Upper lobe of left lung (tissue), 6 donors: ENCODE measurements around the gene FER. TPM values are rescaled to one million over a fixed set of nuclear protein-coding genes. Genes with fewer than 3 reads are reported as not detected.
A peak's percentile ranks its signal among the peaks of the same experiment; 100 is the strongest.

Experiments used
- ATAC-seq, 2 donors: fragments of 200-7000 bp; cut with Tn5 transposase; one replicate each; pipeline ENCODE4 v1.9.1; 2022; ENCODE audit warnings: mild to moderate bottlenecking in 2 of 2, moderate library complexity in 2 of 2; ENCODE audit not compliant: low FRiP score in 2 of 2
- DNase-seq, 2 donors: peaks; one replicate each; pipeline ENCODE4 v3.0.0-alpha.2; 2019 to 2020
- H3K27ac ChIP-seq, 4 donors: fragments of 200-600 bp; sonication (generic); one replicate each; pipeline ENCODE4 v1.5.1; 2016 to 2019
- H3K27me3 ChIP-seq, 4 donors: fragments of 200-600 bp; sonication (generic); one replicate each; pipeline ENCODE4 v1.5.1; 2017 to 2019
- H3K36me3 ChIP-seq, 4 donors: fragments of 200-600 bp; sonication (generic); one replicate each; pipeline ENCODE4 v1.5.1; 2016 to 2019
- H3K4me1 ChIP-seq, 4 donors: fragments of 200-600 bp; sonication (generic); one replicate each; pipeline ENCODE4 v1.5.1; 2018 to 2019
- H3K4me3 ChIP-seq, 4 donors: fragments of 200-600 bp; sonication (generic); one replicate each; pipeline ENCODE4 v1.5.1; 2017 to 2019; ENCODE audit warnings: mild to moderate bottlenecking in 2 of 4, moderate library complexity in 1 of 4
- H3K9me3 ChIP-seq, 4 donors: fragments of 200-600 bp; sonication (generic); one replicate each; pipeline ENCODE4 v1.5.1; 2018 to 2019
- CTCF ChIP-seq, 6 experiments: fragments of 450-650 bp in 4 of 6; fragments of 200-600 bp in 2 of 6; sonication (generic) in 2 of 6; IDR thresholded peaks; one replicate each; pipeline ENCODE4 v1.5.1; 2016 to 2019; ENCODE audit warnings: antibody characterized with exemption in 6 of 6
- EP300 ChIP-seq, 4 donors: sonication (generic); formaldehyde crosslinking; IDR thresholded peaks; one replicate each; pipeline ENCODE4 v1.5.1; 2017; ENCODE audit warnings: antibody characterized with exemption in 4 of 4, control low read depth in 2 of 4
- POLR2A ChIP-seq, 4 donors: fragments of 450-650 bp; IDR thresholded peaks; one replicate each; pipeline ENCODE4 v1.5.1; 2016 to 2017; ENCODE audit warnings: antibody characterized with exemption in 4 of 4, mild to moderate bottlenecking in 2 of 4
- POLR2AphosphoS5 ChIP-seq, 2 donors: sonication (generic); formaldehyde crosslinking; IDR thresholded peaks; one replicate each; pipeline ENCODE4 v1.5.1; 2017; ENCODE audit warnings: antibody characterized with exemption in 2 of 2
- WGBS, 2 donors: methylation state at CpG; one replicate each; pipeline ENCODE4 v1.1.5; 2017 to 2018; 5-methylcytosine and 5-hydroxymethylcytosine counted together
- total RNA-seq, 6 donors: library from RNA; depleted of rRNA in 4 of 6; stranded (reverse); fragments of >200 nt in 4 of 6; gene quantifications; one replicate each; pipeline versions ENCODE4 v1.1.0 to v1.2.1, GENCODE V29; 2016 to 2021
- donor health status: DM: no; HTN: no; CAD: no; lungs with moderate emphysema.
- donor health status: DM: no; HTN: yes; CAD: no; lungs with severe emphysema.

Gene FER
- total RNA-seq, 6 donors from 2014 or later = 17.6 to 55.5 (median 27.9) TPM

GRCh38 chr5:108707141-108707540, 40.6 kb upstream of the FER start:
- H3K27ac ChIP-seq = no peak overlapping the region
- H3K4me1 ChIP-seq = no peaks in the 10 kb centered on the region
- H3K4me3 ChIP-seq = no peak overlapping the region
- no peak for TF ChIP-seq POLR2AphosphoS5 (IDR thresholded peaks at IDR 0.05)
- TF ChIP-seq CTCF (IDR thresholded peaks at IDR 0.05) = no peak
- TF ChIP-seq EP300 (IDR thresholded peaks at IDR 0.05) = no peak
- no peak for TF ChIP-seq POLR2A (IDR thresholded peaks at IDR 0.05)
- ATAC-seq (no peak), DNase-seq (no peak)
- no peaks in the 10 kb centered on the region for H3K36me3 ChIP-seq
- no peaks in the 10 kb centered on the region for H3K9me3 ChIP-seq
- no peaks in the 10 kb centered on the region for H3K27me3 ChIP-seq
- WGBS, 2 donors = 94% methylated on average over 8 of the region's 8 CpGs

- no peaks in the 10 kb centered on the region for H3K36me3 ChIP-seq
- no peak overlapping the region for H3K27ac ChIP-seq
- H3K9me3 ChIP-seq = no peaks in the 10 kb centered on the region
- H3K4me3 ChIP-seq = no peak overlapping the region
- no peak for ATAC-seq
- H3K27me3 ChIP-seq = no peaks in the 10 kb centered on the region
- 90 to 91% methylated on average over 3 of the region's 3 CpGs for WGBS, 2 donors
- no peak for DNase-seq
- no peaks in the 10 kb centered on the region for H3K4me1 ChIP-seq
- TF ChIP-seq EP300 (IDR thresholded peaks at IDR 0.05) = no peak
- no peak for TF ChIP-seq POLR2AphosphoS5 (IDR thresholded peaks at IDR 0.05)
- TF ChIP-seq CTCF (IDR thresholded peaks at IDR 0.05) = no peak
- TF ChIP-seq POLR2A (IDR thresholded peaks at IDR 0.05) = no peak
Measured at GRCh38 chr5:108711898-108712297, 35.8 kb upstream of the FER start.

GRCh38 chr5:108715408-108715807, 32.3 kb upstream of the FER start:
- no peaks in the 10 kb centered on the region for H3K4me1 ChIP-seq
- no peaks in the 10 kb centered on the region for H3K27me3 ChIP-seq
- no peak overlapping the region for H3K4me3 ChIP-seq
- no peak for ATAC-seq
- H3K36me3 ChIP-seq = no peaks in the 10 kb centered on the region
- 80 to 93% methylated on average over 3 of the region's 3 CpGs for WGBS, 2 donors
- no peak overlapping the region for H3K27ac ChIP-seq
- TF ChIP-seq POLR2A (IDR thresholded peaks at IDR 0.05) = no peak
- no peak for TF ChIP-seq POLR2AphosphoS5 (IDR thresholded peaks at IDR 0.05)
- no peak for TF ChIP-seq CTCF (IDR thresholded peaks at IDR 0.05)
- TF ChIP-seq EP300 (IDR thresholded peaks at IDR 0.05) = no peak
- no peak for DNase-seq
- H3K9me3 ChIP-seq = no peaks in the 10 kb centered on the region

GRCh38 chr5:108720391-108720790, 27.3 kb upstream of the FER start:
- DNase-seq = no peak
- no peak overlapping the region for H3K27ac ChIP-seq
- H3K9me3 ChIP-seq = no peaks in the 10 kb centered on the region
- no peaks in the 10 kb centered on the region for H3K36me3 ChIP-seq
- ATAC-seq = no peak
- no peaks in the 10 kb centered on the region for H3K4me1 ChIP-seq
- TF ChIP-seq POLR2A (IDR thresholded peaks at IDR 0.05) (no peak), CTCF (IDR thresholded peaks at IDR 0.05) (no peak), POLR2AphosphoS5 (IDR thresholded peaks at IDR 0.05) (no peak), EP300 (IDR thresholded peaks at IDR 0.05) (no peak)
- H3K27me3 ChIP-seq = no peaks in the 10 kb centered on the region
- no peak overlapping the region for H3K4me3 ChIP-seq

GRCh38 chr5:108726446-108727235, 21.1 kb upstream of the FER start:
- Histone ChIP-seq H3K4me1 (peaks cover 0 to 24% (median 9%) of the 10 kb centered on the region in 4 donors), H3K27me3 (no peaks in the 10 kb centered on the region), H3K4me3 (peak overlapping the region in 2 of 4 donors; percentile 63 to 84), H3K36me3 (no peaks in the 10 kb centered on the region), H3K27ac (peak overlapping the region; percentile 92 to 98 (median 96)), H3K9me3 (no peaks in the 10 kb centered on the region)
- DNase-seq (no peak), ATAC-seq (no peak)
- 65 to 71% methylated on average over 6 of the region's 6 CpGs for WGBS, 2 donors
- TF ChIP-seq POLR2A (IDR thresholded peaks at IDR 0.05) (no peak), EP300 (IDR thresholded peaks at IDR 0.05) (no peak), CTCF (IDR thresholded peaks at IDR 0.05) (no peak), POLR2AphosphoS5 (IDR thresholded peaks at IDR 0.05) (no peak)
